Esophagus (tissue), 2 donors: ENCODE measurements around the gene RGS3. TPM values are rescaled to one million over a fixed set of nuclear protein-coding genes. Genes with fewer than 3 reads are reported as not detected.

Experiments
- H3K27ac ChIP-seq, 2 donors: one replicate each; pipeline ENCODE4 v1.5.1; 2013; ENCODE audit warnings: low read depth in 2 of 2, mild to moderate bottlenecking in 2 of 2, inconsistent platforms in 1 of 2, low read length in 1 of 2, moderate library complexity in 1 of 2
- H3K27me3 ChIP-seq, 2 donors: one replicate each; pipeline ENCODE4 v1.6.1; 2013; ENCODE audit warnings: low read length in 2 of 2, control low read depth in 1 of 2, mild to moderate bottlenecking in 1 of 2; ENCODE audit not compliant: insufficient read depth in 2 of 2, control insufficient read depth in 1 of 2
- H3K36me3 ChIP-seq, 2 donors: one replicate each; pipeline ENCODE4 v1.6.1; 2013; ENCODE audit warnings: low read length in 1 of 2; ENCODE audit not compliant: control insufficient read depth in 2 of 2, insufficient read depth in 2 of 2
- H3K4me1 ChIP-seq, 2 donors: one replicate each; pipeline ENCODE4 v1.6.1; 2013; ENCODE audit warnings: low read length in 1 of 2; ENCODE audit not compliant: control insufficient read depth in 2 of 2, insufficient read depth in 2 of 2
- H3K4me3 ChIP-seq, 2 donors: one replicate each; pipeline ENCODE4 v1.5.1; 2013; ENCODE audit warnings: low read length in 2 of 2, mild to moderate bottlenecking in 2 of 2, low read depth in 1 of 2, moderate library complexity in 1 of 2
- H3K9me3 ChIP-seq, 2 donors: one replicate each; pipeline ENCODE4 v1.6.1; 2013; ENCODE audit warnings: mild to moderate bottlenecking in 2 of 2, low read depth in 1 of 2, low read length in 1 of 2, moderate library complexity in 1 of 2; ENCODE audit not compliant: control insufficient read depth in 2 of 2, insufficient read depth in 1 of 2
- WGBS, 2 donors: extraction: QIAGEN DNeasy Blood & Tissue Kit; methylation state at CpG; one replicate each; pipeline ENCODE4 v1.1.7; 2013; 5-methylcytosine and 5-hydroxymethylcytosine counted together
- polyA plus RNA-seq, 2 donors: library from polyadenylated mRNA; stranded (reverse); fragments of 200-250 nt; gene quantifications; one replicate each; pipeline ENCODE4 v1.2.3, GENCODE V29; 2013
- donor health status: healthy with polysubstance abuse.
- donor health status: Bipolar disorder and iron deficiency.

Gene RGS3
- polyA plus RNA-seq, 2 donors, result 9.1 to 10.2 TPM

DNA sequence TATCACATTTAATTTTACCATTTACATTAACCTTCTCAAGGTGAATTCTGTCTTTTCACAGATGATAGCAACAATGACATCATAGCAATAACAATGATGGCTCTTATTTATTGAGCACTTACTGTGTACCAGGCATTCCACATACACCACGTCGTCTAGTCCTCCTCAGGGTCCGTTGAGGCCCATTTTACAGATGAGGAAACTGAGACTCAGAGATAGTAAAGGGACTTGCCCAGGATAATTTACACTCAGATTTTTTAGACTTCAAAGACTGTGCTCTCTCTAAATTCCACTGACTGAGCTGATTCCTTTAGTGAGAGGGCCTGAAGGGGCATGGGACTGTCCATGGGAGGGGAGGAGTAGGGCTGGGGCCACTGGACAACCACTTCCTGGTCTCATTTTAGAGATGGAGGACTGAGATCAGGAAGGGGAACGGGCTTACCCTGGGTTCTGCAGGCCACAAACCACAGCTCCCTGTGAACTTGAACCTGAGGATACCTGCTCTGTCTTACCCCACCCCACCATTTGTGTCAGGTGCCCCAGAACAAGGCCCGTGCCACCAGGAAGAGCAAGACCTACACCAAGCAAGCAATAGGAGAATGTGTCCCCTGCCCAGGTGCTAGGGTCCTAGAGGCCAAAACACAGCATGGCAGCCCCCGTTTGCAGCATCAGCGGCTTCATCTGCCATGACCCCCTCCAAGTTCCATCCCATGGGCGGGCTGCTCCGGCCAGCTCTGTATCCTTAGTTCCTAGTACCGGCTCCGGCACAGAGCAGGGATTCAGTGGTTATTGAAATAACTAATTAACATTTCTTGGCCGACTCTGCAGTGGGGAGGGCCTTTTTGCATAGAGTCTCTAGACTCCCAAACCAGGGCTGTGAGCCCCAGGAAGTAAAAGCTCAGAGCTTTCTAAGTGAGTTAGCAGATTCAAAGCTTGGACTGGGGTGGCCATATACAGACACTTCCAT lies 96.6 kb downstream of the RGS3 start:
- Histone ChIP-seq H3K27ac (no peak overlapping the region), H3K4me1 (peaks cover 4 to 11% of the 10 kb centered on the region in 2 donors), H3K9me3 (no peaks in the 10 kb centered on the region), H3K36me3 (no peaks in the 10 kb centered on the region), H3K4me3 (no peak overlapping the region), H3K27me3 (no peaks in the 10 kb centered on the region)
- 85 to 86% methylated on average over 12 of the region's 12 CpGs for WGBS, 2 donors

GRCh38 chr9:113562653-113563381 lies 99.3 kb downstream of the RGS3 start:
- peak overlapping the region in 1 of 2 donors; percentile 25 for H3K27ac ChIP-seq
- WGBS, 2 donors, result 57 to 59% methylated on average over 2 of the region's 2 CpGs
- H3K27me3 ChIP-seq, result no peaks in the 10 kb centered on the region
- H3K36me3 ChIP-seq, result peaks cover 0 to 2% of the 10 kb centered on the region in 2 donors
- peaks cover 11 to 25% of the 10 kb centered on the region in 2 donors for H3K4me1 ChIP-seq
- no peak overlapping the region for H3K4me3 ChIP-seq
- peaks cover 0 to 2% of the 10 kb centered on the region in 2 donors for H3K9me3 ChIP-seq

- peaks cover 0 to 2% of the 10 kb centered on the region in 2 donors for H3K36me3 ChIP-seq
- H3K9me3 ChIP-seq, result peaks cover 0 to 2% of the 10 kb centered on the region in 2 donors
- H3K4me3 ChIP-seq, result no peak overlapping the region
- peak overlapping the region in 1 of 2 donors; percentile 93 for H3K27ac ChIP-seq
- no peaks in the 10 kb centered on the region for H3K27me3 ChIP-seq
- 79 to 88% methylated on average over 5 of the region's 5 CpGs for WGBS, 2 donors
- H3K4me1 ChIP-seq, result peaks cover 11 to 25% of the 10 kb centered on the region in 2 donors
These were observed 100.4 kb downstream of the RGS3 start for GRCh38 chr9:113563826-113564497.

DNA sequence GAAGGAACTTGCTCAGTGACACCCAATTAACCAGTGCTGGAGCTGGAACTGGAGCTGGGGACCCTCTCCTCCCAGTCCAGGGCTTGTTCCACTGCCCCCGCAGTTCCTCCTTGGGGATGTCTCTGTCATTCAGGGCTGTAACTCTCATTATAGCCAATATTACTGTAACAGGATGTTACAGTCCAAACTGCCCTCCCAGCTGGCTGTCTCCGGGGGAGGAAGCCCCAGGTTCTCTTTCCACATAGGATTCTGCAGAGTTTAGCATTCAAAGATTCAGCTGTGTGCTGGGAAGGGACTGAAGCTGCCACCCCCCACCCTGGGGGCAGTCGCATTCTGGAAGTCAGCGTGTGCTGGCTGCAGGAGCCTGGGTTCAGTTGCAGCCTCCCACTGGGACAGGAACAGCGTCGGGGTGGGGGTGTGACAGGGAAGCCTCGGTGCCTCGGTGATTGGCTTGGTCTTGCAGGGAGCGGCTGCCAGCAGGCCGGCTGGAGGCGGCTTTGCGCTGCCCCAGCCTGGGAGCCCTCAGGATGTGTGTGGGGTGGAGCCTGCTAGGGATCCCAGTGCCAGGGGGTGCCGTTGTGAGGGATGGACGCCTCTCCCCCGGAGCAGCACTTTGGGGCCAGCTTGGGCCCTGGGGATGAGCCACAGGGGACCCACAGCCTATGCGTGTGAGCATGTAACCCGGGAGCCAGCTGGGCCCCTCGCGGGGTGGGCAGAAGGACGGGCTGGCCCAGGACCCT lies 101.1 kb downstream of the RGS3 start:
- H3K4me1 ChIP-seq, result peaks cover 11 to 28% of the 10 kb centered on the region in 2 donors

GRCh38 chr9:113566016-113566711 lies 102.6 kb downstream of the RGS3 start:
- WGBS, 2 donors, result 46 to 50% methylated on average over 8 of the region's 8 CpGs
- peaks cover 2 to 3% of the 10 kb centered on the region in 2 donors for H3K36me3 ChIP-seq
- peaks cover 11 to 29% of the 10 kb centered on the region in 2 donors for H3K4me1 ChIP-seq
- peaks cover 0 to 2% of the 10 kb centered on the region in 2 donors for H3K9me3 ChIP-seq
- peak overlapping the region; percentile 9 to 45 for H3K4me3 ChIP-seq
- H3K27me3 ChIP-seq, result no peaks in the 10 kb centered on the region
- H3K27ac ChIP-seq, result peak overlapping the region; percentile 71 to 93

More for the DNA sequence above, 101.1 kb downstream of the RGS3 start:
- peaks cover 0 to 2% of the 10 kb centered on the region in 2 donors for H3K9me3 ChIP-seq
- no peaks in the 10 kb centered on the region for H3K27me3 ChIP-seq
- H3K36me3 ChIP-seq, result peaks cover under 1 to 2% of the 10 kb centered on the region in 2 donors
- H3K4me3 ChIP-seq, result peak overlapping the region; percentile 45 to 49
- 21 to 25% methylated on average over 20 of the region's 20 CpGs for WGBS, 2 donors
- peak overlapping the region; percentile 71 to 93 for H3K27ac ChIP-seq

- no peak overlapping the region for H3K4me3 ChIP-seq
- 52 to 54% methylated on average over 3 of the region's 3 CpGs for WGBS, 2 donors
- H3K4me1 ChIP-seq, result peaks cover 11 to 29% of the 10 kb centered on the region in 2 donors
- peaks cover 0 to 2% of the 10 kb centered on the region in 2 donors for H3K9me3 ChIP-seq
- peaks cover 2 to 3% of the 10 kb centered on the region in 2 donors for H3K36me3 ChIP-seq
- H3K27ac ChIP-seq, result peak overlapping the region in 1 of 2 donors; percentile 19
- H3K27me3 ChIP-seq, result no peaks in the 10 kb centered on the region
These were observed 103.2 kb downstream of the RGS3 start for GRCh38 chr9:113566712-113567071.

GRCh38 chr9:113567361-113568080 lies 104.0 kb downstream of the RGS3 start:
- Histone ChIP-seq H3K4me3 (no peak overlapping the region), H3K4me1 (peaks cover 14 to 29% of the 10 kb centered on the region in 2 donors), H3K36me3 (peaks cover 2 to 3% of the 10 kb centered on the region in 2 donors), H3K27me3 (no peaks in the 10 kb centered on the region), H3K27ac (no peak overlapping the region), H3K9me3 (peaks cover 0 to 2% of the 10 kb centered on the region in 2 donors)
- WGBS, 2 donors, result 96% methylated on average over 8 of the region's 8 CpGs

DNA sequence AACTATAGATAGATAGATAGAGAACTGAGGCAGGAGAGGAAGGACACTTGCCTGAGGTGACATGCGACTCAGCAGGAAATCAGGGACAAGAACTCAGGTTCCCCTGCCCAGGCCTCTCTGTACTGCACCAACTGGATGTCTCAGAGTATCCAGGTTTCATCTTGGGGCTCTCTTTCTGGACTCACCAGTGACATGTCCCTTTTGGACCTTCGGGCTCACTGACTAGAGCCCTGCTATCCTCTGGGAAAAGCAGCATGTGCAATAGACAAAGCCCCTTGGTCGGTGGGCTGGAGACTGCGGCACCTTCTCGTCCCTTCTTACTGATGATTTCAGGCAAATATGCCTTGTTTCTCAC lies 104.5 kb downstream of the RGS3 start:
- Histone ChIP-seq H3K9me3 (peaks cover 0 to 2% of the 10 kb centered on the region in 2 donors), H3K4me3 (no peak overlapping the region), H3K36me3 (peaks cover 2 to 3% of the 10 kb centered on the region in 2 donors), H3K4me1 (peaks cover 15 to 27% of the 10 kb centered on the region in 2 donors), H3K27ac (no peak overlapping the region), H3K27me3 (no peaks in the 10 kb centered on the region)
- 92 to 94% methylated on average over 5 of the region's 5 CpGs for WGBS, 2 donors
